Sigmoid colon (tissue), 4 donors: ENCODE results near the gene FUBP3.

Source experiments
- CTCF ChIP-seq, 4 experiments: fragments of 450-650 bp in 3 of 4; fragments of 200-600 bp in 1 of 4; IDR thresholded peaks; one replicate each; pipeline ENCODE4 v1.5.1; 2016 to 2019; ENCODE audit warnings: antibody characterized with exemption in 4 of 4, mild to moderate bottlenecking in 3 of 4, moderate library complexity in 2 of 4
- EP300 ChIP-seq, 4 donors: sonication (generic); formaldehyde crosslinking; IDR thresholded peaks; one replicate each; pipeline ENCODE4 v1.6.1; 2017; ENCODE audit warnings: antibody characterized with exemption in 4 of 4
- POLR2AphosphoS5 ChIP-seq, 4 donors: sonication (generic); formaldehyde crosslinking; IDR thresholded peaks; one replicate each; pipeline ENCODE4 v1.6.1; 2017; ENCODE audit warnings: antibody characterized with exemption in 4 of 4

DNA sequence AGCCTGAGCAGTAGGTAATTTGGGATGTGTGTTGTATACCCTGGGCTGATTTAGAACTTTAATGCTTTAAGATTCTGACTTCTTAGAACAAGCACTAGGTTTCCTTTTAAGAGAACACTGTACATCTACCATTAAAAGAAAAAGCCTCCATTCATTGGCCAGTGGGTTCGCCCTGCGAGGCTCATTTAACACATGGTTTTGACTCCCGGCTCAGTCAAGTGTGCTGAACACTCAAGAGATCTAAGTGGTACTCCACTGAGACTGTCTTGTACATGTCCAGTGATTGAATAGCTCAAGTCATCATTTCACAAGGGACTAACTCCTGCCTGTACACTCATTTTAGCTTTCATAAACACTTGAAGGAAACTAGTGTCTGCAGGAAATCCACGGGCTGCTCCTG is 3.9 kb downstream of the FUBP3 start:
- TF ChIP-seq EP300 (IDR thresholded peaks at IDR 0.05) (no peak), POLR2AphosphoS5 (IDR thresholded peaks at IDR 0.05) (no peak), CTCF (IDR thresholded peaks at IDR 0.05) (no peak)
